ENCODE results near the gene RDM1. TPM values are rescaled to one million over a fixed set of nuclear protein-coding genes. Genes with fewer than 3 reads are reported as not detected.

RDM1 gene
- total and polyA plus RNA-seq, 8 donors, result 0.98 to 5.9 TPM; not detected in 6

- H3K27me3 ChIP-seq, result no peaks in the 10 kb centered on the region
- H3K4me3 ChIP-seq, result no peak within 1 kb of the TSS
- peaks cover 0 to 8% (median 0%) of the 10 kb centered on the region in 4 donors for H3K36me3 ChIP-seq
- WGBS, 5 donors, result 66 to 84% (median 70%) methylated on average over 3 of the region's 3 CpGs
- intact Hi-C loops (cut with DNase I; ENCODE audit: low total_unique reads), result no loop called here
- no peaks in the 10 kb centered on the region for H3K9me3 ChIP-seq
- no peak for DNase-seq
- H3K27ac ChIP-seq, result no peak within 1 kb of the TSS
- TF ChIP-seq POLR2A (IDR thresholded peaks at IDR 0.05) (no peak), EP300 (IDR thresholded peaks at IDR 0.05) (no peak)
- TF ChIP-seq, protein P1, sequence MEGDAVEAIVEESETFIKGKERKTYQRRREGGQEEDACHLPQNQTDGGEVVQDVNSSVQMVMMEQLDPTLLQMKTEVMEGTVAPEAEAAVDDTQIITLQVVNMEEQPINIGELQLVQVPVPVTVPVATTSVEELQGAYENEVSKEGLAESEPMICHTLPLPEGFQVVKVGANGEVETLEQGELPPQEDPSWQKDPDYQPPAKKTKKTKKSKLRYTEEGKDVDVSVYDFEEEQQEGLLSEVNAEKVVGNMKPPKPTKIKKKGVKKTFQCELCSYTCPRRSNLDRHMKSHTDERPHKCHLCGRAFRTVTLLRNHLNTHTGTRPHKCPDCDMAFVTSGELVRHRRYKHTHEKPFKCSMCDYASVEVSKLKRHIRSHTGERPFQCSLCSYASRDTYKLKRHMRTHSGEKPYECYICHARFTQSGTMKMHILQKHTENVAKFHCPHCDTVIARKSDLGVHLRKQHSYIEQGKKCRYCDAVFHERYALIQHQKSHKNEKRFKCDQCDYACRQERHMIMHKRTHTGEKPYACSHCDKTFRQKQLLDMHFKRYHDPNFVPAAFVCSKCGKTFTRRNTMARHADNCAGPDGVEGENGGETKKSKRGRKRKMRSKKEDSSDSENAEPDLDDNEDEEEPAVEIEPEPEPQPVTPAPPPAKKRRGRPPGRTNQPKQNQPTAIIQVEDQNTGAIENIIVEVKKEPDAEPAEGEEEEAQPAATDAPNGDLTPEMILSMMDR (IDR thresholded peaks at IDR 0.05), result no peak
- no peaks in the 10 kb centered on the region for H3K4me1 ChIP-seq
Measured at GRCh38 chr17:35868737-35869136, 61.8 kb downstream of the RDM1 start, which contains the start of gene HEATR9. HEATR9 (minus strand) TSS chr17:35868891; CDS start chr17:35868742, 149 bp downstream.

Small RNA genes lying within 50 kb of the gene (small RNA-seq; reads per million reads assigned to genes)
- 116 to 483 (median 374) reads per million in 4 donors for gene RF00100

Other genes starting within 250 kb of the RDM1 start
- under 1 TPM in 3 of 5 donors, not detected in 2; 0.37 to 0.89 (median 0.43) TPM for gene RASL10B, start 199.1 kb downstream of the RDM1 start, total RNA-seq
- 1 to 10 TPM in 1 of 3 donors, under 1 TPM in 2; 0.31 to 1.4 (median 0.75) TPM for gene RASL10B, start 199.1 kb downstream of the RDM1 start, polyA plus RNA-seq
- under 1 TPM in 1 of 5 donors, not detected in 4; under 0.01 TPM for gene GAS2L2, start 177.5 kb downstream of the RDM1 start, total RNA-seq
- gene GAS2L2, start 177.5 kb downstream of the RDM1 start, polyA plus RNA-seq, result under 1 TPM in 1 of 3 donors, not detected in 2; 0.05 TPM
- not detected for gene C17orf50, start 169.9 kb downstream of the RDM1 start, total RNA-seq
- not detected for gene C17orf50, start 169.9 kb downstream of the RDM1 start, polyA plus RNA-seq
- gene MMP28, start 135.1 kb downstream of the RDM1 start, total RNA-seq, result 10 to 100 TPM in 4 of 5 donors, 1 to 10 TPM in 1; 2.2 to 75.0 (median 20.6) TPM
- 10 to 100 TPM in 1 of 3 donors, 1 to 10 TPM in 2; 3.1 to 21.0 (median 6.1) TPM for gene MMP28, start 135.1 kb downstream of the RDM1 start, polyA plus RNA-seq
- gene TAF15, start 121.3 kb downstream of the RDM1 start, total RNA-seq, result 100 to 1,000 TPM in 1 of 5 donors, 10 to 100 TPM in 4; 21.1 to 127 (median 60.1) TPM
- 100 to 1,000 TPM in 1 of 3 donors, 10 to 100 TPM in 2; 88.8 to 101 (median 96.4) TPM for gene TAF15, start 121.3 kb downstream of the RDM1 start, polyA plus RNA-seq
- gene HEATR9, start 61.9 kb downstream of the RDM1 start, total RNA-seq, result under 1 TPM in 1 of 5 donors, not detected in 4; 0.29 TPM
- gene HEATR9, start 61.9 kb downstream of the RDM1 start, polyA plus RNA-seq, result not detected
- gene CCL5, start 50.4 kb downstream of the RDM1 start, total RNA-seq, result 10 to 100 TPM in 1 of 5 donors, 1 to 10 TPM in 2, not detected in 2; 2.0 to 21.7 (median 2.6) TPM
- 10 to 100 TPM in 1 of 3 donors, 1 to 10 TPM in 2; 4.9 to 32.2 (median 5.7) TPM for gene CCL5, start 50.4 kb downstream of the RDM1 start, polyA plus RNA-seq
- not detected for gene LYZL6, start 12.9 kb upstream of the RDM1 start, total RNA-seq
- not detected for gene LYZL6, start 12.9 kb upstream of the RDM1 start, polyA plus RNA-seq
- gene CCL16, start 50.7 kb upstream of the RDM1 start, total RNA-seq, result under 1 TPM in 1 of 5 donors, not detected in 4; 0.72 TPM
- gene CCL16, start 50.7 kb upstream of the RDM1 start, polyA plus RNA-seq, result under 1 TPM in 1 of 3 donors, not detected in 2; 0.15 TPM
- 1 to 10 TPM in 4 of 5 donors, under 1 TPM in 1; 0.58 to 8.4 (median 2.2) TPM for gene CCL14, start 56.0 kb upstream of the RDM1 start, total RNA-seq
- gene CCL14, start 56.0 kb upstream of the RDM1 start, polyA plus RNA-seq, result 10 to 100 TPM in 2 of 3 donors, 1 to 10 TPM in 1; 2.9 to 80.3 (median 19.6) TPM
- 1 to 10 TPM in 1 of 5 donors, not detected in 4; 1.2 TPM for gene CCL15, start 70.8 kb upstream of the RDM1 start, total RNA-seq
- not detected for gene CCL15, start 70.8 kb upstream of the RDM1 start, polyA plus RNA-seq
- gene CCL23, start 87.2 kb upstream of the RDM1 start, total RNA-seq, result 1 to 10 TPM in 1 of 5 donors, not detected in 4; 1.4 TPM
- 1 to 10 TPM in 1 of 3 donors, not detected in 2; 4.8 TPM for gene CCL23, start 87.2 kb upstream of the RDM1 start, polyA plus RNA-seq
- gene CCL18, start 133.5 kb upstream of the RDM1 start, total RNA-seq, result 1 to 10 TPM in 1 of 5 donors, not detected in 4; 4.0 TPM
- 10 to 100 TPM in 1 of 3 donors, under 1 TPM in 2; 0.87 to 12.2 (median 0.92) TPM for gene CCL18, start 133.5 kb upstream of the RDM1 start, polyA plus RNA-seq
- gene CCL3, start 159.4 kb upstream of the RDM1 start, total RNA-seq, result 1 to 10 TPM in 2 of 5 donors, not detected in 3; 2.9 to 7.2 TPM
- gene CCL3, start 159.4 kb upstream of the RDM1 start, polyA plus RNA-seq, result 10 to 100 TPM in 1 of 3 donors, 1 to 10 TPM in 2; 2.0 to 19.1 (median 2.9) TPM
- gene CCL4, start 173.1 kb upstream of the RDM1 start, total RNA-seq, result 10 to 100 TPM in 1 of 5 donors, 1 to 10 TPM in 2, not detected in 2; 1.8 to 10.7 (median 9.3) TPM
- gene CCL4, start 173.1 kb upstream of the RDM1 start, polyA plus RNA-seq, result 1 to 10 TPM; 1.6 to 8.1 (median 8.1) TPM
- gene TBC1D3B, start 245.9 kb upstream of the RDM1 start, total RNA-seq, result 1 to 10 TPM in 2 of 5 donors, not detected in 3; 1.5 to 1.7 TPM
- gene TBC1D3B, start 245.9 kb upstream of the RDM1 start, polyA plus RNA-seq, result 1 to 10 TPM in 1 of 3 donors, under 1 TPM in 1, not detected in 1; 0.81 to 4.6 TPM

All from stomach (tissue), 9 donors.